Stimulated activated memory B cell treated with anti-CD40 and anti-IgM and Interleukin-4, amounts not matched to agents 10 μg/mL and 1 μg/mL and 100 μg/mL, for 72 hours (primary cell): ENCODE results near the gene GZMM.

Experiments
- ATAC-seq: fragments of 150-1000 bp; cut with Tn5 transposase; 2 replicates; pipeline ENCODE4 v1.10.0; 2021
- H3K27ac Mint-ChIP-seq: one replicate; pipeline ENCODE4 v1.8.0; 2022; ENCODE audit warnings: mild to moderate bottlenecking, mixed read lengths
- H3K27me3 Mint-ChIP-seq: one replicate; pipeline ENCODE4 v1.8.0; 2022; ENCODE audit warnings: mixed read lengths
- H3K36me3 Mint-ChIP-seq: one replicate; pipeline ENCODE4 v1.8.0; 2022; ENCODE audit warnings: mixed read lengths
- H3K4me1 Mint-ChIP-seq: one replicate; pipeline ENCODE4 v1.8.0; 2022; ENCODE audit warnings: mixed read lengths
- H3K4me3 Mint-ChIP-seq: one replicate; pipeline ENCODE4 v1.8.0; 2022; ENCODE audit warnings: mild to moderate bottlenecking, moderate library complexity, mixed read lengths
- H3K9me3 Mint-ChIP-seq: one replicate; pipeline ENCODE4 v1.8.0; 2022; ENCODE audit warnings: mixed read lengths

GZMM gene

GRCh38 chr19:566844-567243 is 23.0 kb downstream of the GZMM start:
- no peak overlapping the region for H3K27ac Mint-ChIP-seq
- H3K4me1 Mint-ChIP-seq, result peaks cover 9% of the 10 kb centered on the region
- no peaks in the 10 kb centered on the region for H3K36me3 Mint-ChIP-seq
- H3K4me3 Mint-ChIP-seq, result no peak overlapping the region
- ATAC-seq, result no peak
- H3K27me3 Mint-ChIP-seq, result no peaks in the 10 kb centered on the region
- no peaks in the 10 kb centered on the region for H3K9me3 Mint-ChIP-seq

GRCh38 chr19:567296-567900 is 23.5 kb downstream of the GZMM start:
- no peaks in the 10 kb centered on the region for H3K9me3 Mint-ChIP-seq

GRCh38 chr19:570251-570686 is 26.4 kb downstream of the GZMM start:
- H3K36me3 Mint-ChIP-seq, result peaks cover 6% of the 10 kb centered on the region
- no peaks in the 10 kb centered on the region for H3K9me3 Mint-ChIP-seq
- H3K27me3 Mint-ChIP-seq, result no peaks in the 10 kb centered on the region
- H3K4me3 Mint-ChIP-seq, result peak overlapping the region; percentile 31
- H3K27ac Mint-ChIP-seq, result no peak overlapping the region
- peaks cover 31% of the 10 kb centered on the region for H3K4me1 Mint-ChIP-seq
- ATAC-seq, result no peak

More at GRCh38 chr19:567296-567900, 23.5 kb downstream of the GZMM start:
- Mint-ChIP-seq H3K4me3 (no peak overlapping the region), H3K27ac (no peak overlapping the region), H3K27me3 (no peaks in the 10 kb centered on the region), H3K36me3 (no peaks in the 10 kb centered on the region), H3K4me1 (peaks cover 9% of the 10 kb centered on the region)
- ATAC-seq, result no peak

GRCh38 chr19:570937-571565 is 27.2 kb downstream of the GZMM start:
- Mint-ChIP-seq H3K9me3 (no peaks in the 10 kb centered on the region), H3K4me1 (peaks cover 37% of the 10 kb centered on the region), H3K36me3 (peaks cover 6% of the 10 kb centered on the region), H3K27ac (peak overlapping the region; percentile 85), H3K27me3 (no peaks in the 10 kb centered on the region), H3K4me3 (peak overlapping the region; percentile 91)
- peak; percentile 1 for ATAC-seq

GRCh38 chr19:571566-571974 is 27.7 kb downstream of the GZMM start:
- Mint-ChIP-seq H3K27ac (peak overlapping the region; percentile 85), H3K36me3 (peaks cover 9% of the 10 kb centered on the region), H3K27me3 (no peaks in the 10 kb centered on the region), H3K4me1 (peaks cover 42% of the 10 kb centered on the region), H3K4me3 (peak overlapping the region; percentile 91), H3K9me3 (no peaks in the 10 kb centered on the region)
- no peak for ATAC-seq

- peaks cover 13% of the 10 kb centered on the region for H3K36me3 Mint-ChIP-seq
- H3K27me3 Mint-ChIP-seq, result no peaks in the 10 kb centered on the region
- ATAC-seq, result peak; percentile 90
- H3K9me3 Mint-ChIP-seq, result no peaks in the 10 kb centered on the region
- peak within 1 kb of the TSS; percentile 85 for H3K27ac Mint-ChIP-seq
- H3K4me3 Mint-ChIP-seq, result peak within 1 kb of the TSS; percentile 93
- H3K4me1 Mint-ChIP-seq, result peaks cover 47% of the 10 kb centered on the region
Measured at GRCh38 chr19:572140-572742, 28.4 kb downstream of the GZMM start, which contains the start of gene BSG. Gene BSG, plus strand, starts transcription at chr19:572596. Its CDS starts 39 bp downstream, at chr19:572635.

GRCh38 chr19:572743-573518 is 29.1 kb downstream of the GZMM start:
- peak overlapping the region; percentile 93 for H3K4me3 Mint-ChIP-seq
- H3K36me3 Mint-ChIP-seq, result peaks cover 13% of the 10 kb centered on the region
- H3K9me3 Mint-ChIP-seq, result no peaks in the 10 kb centered on the region
- peaks cover 47% of the 10 kb centered on the region for H3K4me1 Mint-ChIP-seq
- peak overlapping the region; percentile 85 for H3K27ac Mint-ChIP-seq
- no peaks in the 10 kb centered on the region for H3K27me3 Mint-ChIP-seq
- peak; percentile 58 for ATAC-seq

- peaks cover 18% of the 10 kb centered on the region for H3K36me3 Mint-ChIP-seq
- peak overlapping the region; percentile 85 for H3K27ac Mint-ChIP-seq
- ATAC-seq, result no peak
- peaks cover 53% of the 10 kb centered on the region for H3K4me1 Mint-ChIP-seq
- no peaks in the 10 kb centered on the region for H3K9me3 Mint-ChIP-seq
- no peaks in the 10 kb centered on the region for H3K27me3 Mint-ChIP-seq
- H3K4me3 Mint-ChIP-seq, result peak overlapping the region; percentile 93
Measured at GRCh38 chr19:573519-573825, 29.6 kb downstream of the GZMM start.

GRCh38 chr19:574658-575526 is 31.0 kb downstream of the GZMM start:
- H3K4me3 Mint-ChIP-seq, result peak overlapping the region; percentile 85
- peaks cover 19% of the 10 kb centered on the region for H3K36me3 Mint-ChIP-seq
- ATAC-seq, result peak; percentile 37
- H3K27me3 Mint-ChIP-seq, result no peaks in the 10 kb centered on the region
- peak overlapping the region; percentile 85 for H3K27ac Mint-ChIP-seq
- H3K9me3 Mint-ChIP-seq, result no peaks in the 10 kb centered on the region
- H3K4me1 Mint-ChIP-seq, result peaks cover 53% of the 10 kb centered on the region

- ATAC-seq, result no peak
- Mint-ChIP-seq H3K36me3 (peaks cover 25% of the 10 kb centered on the region), H3K4me3 (peak overlapping the region; percentile 47), H3K27me3 (no peaks in the 10 kb centered on the region), H3K9me3 (no peaks in the 10 kb centered on the region), H3K27ac (peak overlapping the region; percentile 85), H3K4me1 (peaks cover 52% of the 10 kb centered on the region)
Measured at GRCh38 chr19:575527-576506, 32.0 kb downstream of the GZMM start.

- Mint-ChIP-seq H3K9me3 (no peaks in the 10 kb centered on the region), H3K36me3 (peaks cover 25% of the 10 kb centered on the region), H3K4me3 (no peak overlapping the region), H3K4me1 (peaks cover 44% of the 10 kb centered on the region), H3K27ac (no peak overlapping the region), H3K27me3 (no peaks in the 10 kb centered on the region)
- no peak for ATAC-seq
Measured at GRCh38 chr19:576768-577438, 33.0 kb downstream of the GZMM start.

GRCh38 chr19:577439-578392 is 33.9 kb downstream of the GZMM start:
- H3K9me3 Mint-ChIP-seq, result no peaks in the 10 kb centered on the region
- no peaks in the 10 kb centered on the region for H3K27me3 Mint-ChIP-seq
- ATAC-seq, result no peak
- no peak overlapping the region for H3K27ac Mint-ChIP-seq
- H3K36me3 Mint-ChIP-seq, result peaks cover 28% of the 10 kb centered on the region
- H3K4me3 Mint-ChIP-seq, result no peak overlapping the region
- peaks cover 44% of the 10 kb centered on the region for H3K4me1 Mint-ChIP-seq
